ENCODE data around the gene VANGL1.

VANGL1 gene

GRCh38 chr1:115712911-115713609, 71.3 kb downstream of the VANGL1 start:
- Histone ChIP-seq H3K4me1 (ENCODE audit: low read length) (no peaks in the 10 kb centered on the region), H2AFZ (ENCODE audit: low read length) (no peak overlapping the region)
- DNase-seq, result no peak

GRCh38 chr1:115713906-115714305, 72.1 kb downstream of the VANGL1 start:
- no peak overlapping the region for H2AFZ ChIP-seq (ENCODE audit: low read length)
- H3K79me2 ChIP-seq (ENCODE audit: low read length), result no peaks in the 10 kb centered on the region
- DNase-seq, result no peak
- no peaks in the 10 kb centered on the region for H3K36me3 ChIP-seq (replicated peaks; ENCODE audit: insufficient read depth, low read length)
- no peaks in the 10 kb centered on the region for H4K20me1 ChIP-seq (ENCODE audit: insufficient read depth, low read length)
- no peak overlapping the region for H3K9ac ChIP-seq (ENCODE audit: low read length)
- no peak overlapping the region for H3K4me3 ChIP-seq (ENCODE audit: low read length)
- TF ChIP-seq CTCF (IDR thresholded peaks at IDR 0.05; ENCODE audit: low read length), result no peak
- TF ChIP-seq EZH2phosphoT487 (IDR thresholded peaks at IDR 0.05; ENCODE audit: low read length), result no peak
- no peak for TF ChIP-seq EZH2 (optimal IDR thresholded peaks at IDR 0.05; ENCODE audit: low read depth, low read length)
- H3K9me3 ChIP-seq (replicated peaks; ENCODE audit: insufficient read depth, low read length), result no peaks in the 10 kb centered on the region
- no peaks in the 10 kb centered on the region for H3K4me1 ChIP-seq (ENCODE audit: low read length)
- no peak overlapping the region for H3K27ac ChIP-seq (ENCODE audit: low read length)
- no peaks in the 10 kb centered on the region for H3K27me3 ChIP-seq (replicated peaks; ENCODE audit: insufficient read depth, low read length)
- H3K4me2 ChIP-seq (ENCODE audit: low read depth, low read length), result no peak overlapping the region
- H3K9me2 ChIP-seq (replicated peaks; ENCODE audit: insufficient read depth, low read length), result no peaks in the 10 kb centered on the region
- no peaks in the 10 kb centered on the region for H3F3A ChIP-seq (ENCODE audit: insufficient read depth, low read length)

More at GRCh38 chr1:115712911-115713609, 71.3 kb downstream of the VANGL1 start:
- H3F3A ChIP-seq (ENCODE audit: insufficient read depth, low read length), result no peaks in the 10 kb centered on the region
- H3K36me3 ChIP-seq (replicated peaks; ENCODE audit: insufficient read depth, low read length), result no peaks in the 10 kb centered on the region
- H3K9me3 ChIP-seq (replicated peaks; ENCODE audit: insufficient read depth, low read length), result no peaks in the 10 kb centered on the region
- TF ChIP-seq EZH2phosphoT487 (IDR thresholded peaks at IDR 0.05; ENCODE audit: low read length), result no peak
- TF ChIP-seq EZH2 (optimal IDR thresholded peaks at IDR 0.05; ENCODE audit: low read depth, low read length), result no peak
- TF ChIP-seq CTCF (IDR thresholded peaks at IDR 0.05; ENCODE audit: low read length), result no peak
- H3K27me3 ChIP-seq (replicated peaks; ENCODE audit: insufficient read depth, low read length), result no peaks in the 10 kb centered on the region
- no peak overlapping the region for H3K4me2 ChIP-seq (ENCODE audit: low read depth, low read length)
- no peak overlapping the region for H3K4me3 ChIP-seq (ENCODE audit: low read length)
- H4K20me1 ChIP-seq (ENCODE audit: insufficient read depth, low read length), result no peaks in the 10 kb centered on the region
- no peak overlapping the region for H3K9ac ChIP-seq (ENCODE audit: low read length)
- no peaks in the 10 kb centered on the region for H3K9me2 ChIP-seq (replicated peaks; ENCODE audit: insufficient read depth, low read length)
- H3K79me2 ChIP-seq (ENCODE audit: low read length), result no peaks in the 10 kb centered on the region
- H3K27ac ChIP-seq (ENCODE audit: low read length), result no peak overlapping the region

DNA sequence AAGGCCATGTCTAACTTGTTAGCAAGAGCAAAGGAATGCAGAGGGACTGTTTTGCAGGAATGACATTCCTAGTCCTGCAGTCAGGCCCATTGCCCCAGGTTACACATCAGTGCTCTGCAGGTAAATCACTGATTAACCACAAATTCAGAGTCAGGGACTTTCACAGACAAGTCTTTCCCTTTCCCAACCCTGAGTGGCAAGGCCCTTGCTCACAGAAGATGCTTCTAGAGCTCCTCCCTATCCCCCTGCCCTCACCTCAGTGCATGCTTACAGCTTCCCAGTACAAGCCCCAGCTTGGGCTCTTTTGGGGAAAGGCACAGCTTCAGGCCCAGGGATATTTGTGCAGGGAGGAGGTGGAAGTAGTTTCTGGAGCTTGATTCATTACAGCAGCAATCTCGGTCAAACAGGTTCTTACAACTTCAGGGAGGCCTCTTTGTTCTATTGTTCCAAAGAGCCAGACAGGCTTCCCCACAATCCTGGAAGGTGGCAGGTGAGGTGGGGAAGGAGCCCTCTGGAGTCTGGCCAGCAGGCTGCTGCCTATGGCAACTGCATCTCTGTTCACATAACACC, 72.9 kb downstream of the VANGL1 start:
- Histone ChIP-seq H3K36me3 (replicated peaks; ENCODE audit: insufficient read depth, low read length) (no peaks in the 10 kb centered on the region), H3K79me2 (ENCODE audit: low read length) (no peaks in the 10 kb centered on the region), H3K27ac (ENCODE audit: low read length) (no peak overlapping the region), H3K9me3 (replicated peaks; ENCODE audit: insufficient read depth, low read length) (no peaks in the 10 kb centered on the region), H2AFZ (ENCODE audit: low read length) (no peak overlapping the region), H3K27me3 (replicated peaks; ENCODE audit: insufficient read depth, low read length) (no peaks in the 10 kb centered on the region), H3K9ac (ENCODE audit: low read length) (no peak overlapping the region), H3K4me3 (ENCODE audit: low read length) (no peak overlapping the region), H3K4me1 (ENCODE audit: low read length) (no peaks in the 10 kb centered on the region), H4K20me1 (ENCODE audit: insufficient read depth, low read length) (no peaks in the 10 kb centered on the region), H3F3A (ENCODE audit: insufficient read depth, low read length) (no peaks in the 10 kb centered on the region), H3K9me2 (replicated peaks; ENCODE audit: insufficient read depth, low read length) (no peaks in the 10 kb centered on the region), H3K4me2 (ENCODE audit: low read depth, low read length) (no peak overlapping the region)
- no peak for DNase-seq
- TF ChIP-seq CTCF (IDR thresholded peaks at IDR 0.05; ENCODE audit: low read length) (no peak), EZH2phosphoT487 (IDR thresholded peaks at IDR 0.05; ENCODE audit: low read length) (no peak), EZH2 (optimal IDR thresholded peaks at IDR 0.05; ENCODE audit: low read depth, low read length) (no peak)
